ENCODE measurements around the gene FCSK.

GRCh38 chr16:70437582-70438557 lies 16.5 kb upstream of the FCSK start:
- no peak for TF ChIP-seq CTCF (IDR thresholded peaks at IDR 0.05)
- TF ChIP-seq POLR2A (IDR thresholded peaks at IDR 0.05), result no peak
